Panc1 (cell line): ENCODE measurements around the gene SCN10A.

Experiments
- POLR2AphosphoS5 ChIP-seq: IDR thresholded peaks from 2 replicates; pipeline ENCODE4 v1.6.1; 2012; ENCODE audit warnings: mild to moderate bottlenecking, low read depth, low read length, moderate library complexity
- TF ChIP-seq, protein P1 (sequence below): fragments of 450-650 bp; IDR thresholded peaks from 2 replicates; pipeline ENCODE4 v1.5.1; 2017; ENCODE audit warnings: mild to moderate bottlenecking

- no peak for TF ChIP-seq POLR2AphosphoS5
- TF ChIP-seq, protein P1, sequence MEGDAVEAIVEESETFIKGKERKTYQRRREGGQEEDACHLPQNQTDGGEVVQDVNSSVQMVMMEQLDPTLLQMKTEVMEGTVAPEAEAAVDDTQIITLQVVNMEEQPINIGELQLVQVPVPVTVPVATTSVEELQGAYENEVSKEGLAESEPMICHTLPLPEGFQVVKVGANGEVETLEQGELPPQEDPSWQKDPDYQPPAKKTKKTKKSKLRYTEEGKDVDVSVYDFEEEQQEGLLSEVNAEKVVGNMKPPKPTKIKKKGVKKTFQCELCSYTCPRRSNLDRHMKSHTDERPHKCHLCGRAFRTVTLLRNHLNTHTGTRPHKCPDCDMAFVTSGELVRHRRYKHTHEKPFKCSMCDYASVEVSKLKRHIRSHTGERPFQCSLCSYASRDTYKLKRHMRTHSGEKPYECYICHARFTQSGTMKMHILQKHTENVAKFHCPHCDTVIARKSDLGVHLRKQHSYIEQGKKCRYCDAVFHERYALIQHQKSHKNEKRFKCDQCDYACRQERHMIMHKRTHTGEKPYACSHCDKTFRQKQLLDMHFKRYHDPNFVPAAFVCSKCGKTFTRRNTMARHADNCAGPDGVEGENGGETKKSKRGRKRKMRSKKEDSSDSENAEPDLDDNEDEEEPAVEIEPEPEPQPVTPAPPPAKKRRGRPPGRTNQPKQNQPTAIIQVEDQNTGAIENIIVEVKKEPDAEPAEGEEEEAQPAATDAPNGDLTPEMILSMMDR = no peak
Observed at GRCh38 chr3:38840987-38841386, 25.0 kb upstream of the SCN10A start.
